ENCODE data around the gene SEC24D. TPM values are rescaled to one million over a fixed set of nuclear protein-coding genes. Genes with fewer than 3 reads are reported as not detected.

The SEC24D gene
- total and polyA plus RNA-seq, 12 donors = 6.1 to 24.4 (median 12.1) TPM

GRCh38 chr4:118824141-118824540, 11.8 kb downstream of the SEC24D start:
- DNase-seq = no peak
- no peaks in the 10 kb centered on the region for H3K27me3 ChIP-seq
- peaks cover 0 to 59% (median 29%) of the 10 kb centered on the region in 9 donors for H3K4me1 ChIP-seq
- TF ChIP-seq CTCF (IDR thresholded peaks at IDR 0.05) = no peak
- H3K27ac ChIP-seq = no peak overlapping the region
- intact Hi-C loops (cut with DNase I) = no loop called here
- 85 to 92% methylated on average over 5 of the region's 5 CpGs for WGBS, 2 donors
- H3K36me3 ChIP-seq = peaks cover 0 to 74% (median 0%) of the 10 kb centered on the region in 9 donors
- no peak overlapping the region for H3K4me3 ChIP-seq
- ATAC-seq = no peak
- H3K9me3 ChIP-seq = no peaks in the 10 kb centered on the region

- Histone ChIP-seq H3K27ac (no peak overlapping the region), H3K4me3 (no peak overlapping the region), H3K9me3 (no peaks in the 10 kb centered on the region), H3K36me3 (peaks cover 0 to 67% (median 0%) of the 10 kb centered on the region in 9 donors), H3K4me1 (peaks cover 0 to 56% (median 29%) of the 10 kb centered on the region in 9 donors), H3K27me3 (no peaks in the 10 kb centered on the region)
- ATAC-seq = peak in 2 of 8 donors; percentile 7 to 34
- WGBS, 2 donors = 19 to 25% methylated on average over 2 of the region's 2 CpGs
- intact Hi-C loops (cut with DNase I) = no loop called here
- DNase-seq = no peak
- no peak for TF ChIP-seq CTCF (IDR thresholded peaks at IDR 0.05)
Measured at GRCh38 chr4:118823471-118823870, 12.5 kb downstream of the SEC24D start.

GRCh38 chr4:118821590-118822293, 14.2 kb downstream of the SEC24D start:
- intact Hi-C loops (cut with DNase I) = no loop called here
- H3K4me1 ChIP-seq = peaks cover 0 to 39% (median 19%) of the 10 kb centered on the region in 9 donors
- no peak for TF ChIP-seq CTCF (IDR thresholded peaks at IDR 0.05)
- ATAC-seq (peak in 2 of 8 donors; percentile 37), DNase-seq (no peak)
- 76 to 78% methylated on average over 5 of the region's 5 CpGs for WGBS, 2 donors
- H3K27ac ChIP-seq = no peak overlapping the region
- peaks cover 0 to 74% (median 0%) of the 10 kb centered on the region in 9 donors for H3K36me3 ChIP-seq
- H3K27me3 ChIP-seq = no peaks in the 10 kb centered on the region
- no peaks in the 10 kb centered on the region for H3K9me3 ChIP-seq
- H3K4me3 ChIP-seq = no peak overlapping the region

GRCh38 chr4:118817178-118817930, 18.6 kb downstream of the SEC24D start:
- TF ChIP-seq CTCF (IDR thresholded peaks at IDR 0.05) = no peak
- WGBS, 2 donors = 97 to 98% methylated on average over 4 of the region's 4 CpGs
- no peak overlapping the region for H3K4me3 ChIP-seq
- DNase-seq (no peak), ATAC-seq (no peak)
- H3K27ac ChIP-seq = no peak overlapping the region
- H3K9me3 ChIP-seq = no peaks in the 10 kb centered on the region
- peaks cover 0 to 84% (median 28%) of the 10 kb centered on the region in 9 donors for H3K36me3 ChIP-seq
- no peaks in the 10 kb centered on the region for H3K27me3 ChIP-seq
- intact Hi-C loops (cut with DNase I) = loop anchor here in 1 of 10 donors (10.0 kb wide), 1 partner anchor 73 kb away; no protein-coding TSS in a partner anchor
- H3K4me1 ChIP-seq = peaks cover 0 to 13% (median 10%) of the 10 kb centered on the region in 9 donors
